Smooth muscle cell (in vitro differentiated cells): ENCODE measurements around the gene GPR37. TPM values are rescaled to one million over a fixed set of nuclear protein-coding genes. Genes with fewer than 3 reads are reported as not detected.
A peak's percentile ranks its signal among the peaks of the same experiment; 100 is the strongest.

Experiments
- DNase-seq: peaks from one replicate; lab custom pipeline; 2025; ENCODE audit not compliant: unreplicated experiment; lab: John Stamatoyannopoulos, UW
- H2AFZ ChIP-seq: fragments of 200-600 bp; sonication (generic); 2 replicates; pipeline ENCODE4 v1.6.0; 2016; ENCODE audit warnings: antibody characterized with exemption, low read depth, mild to moderate bottlenecking
- H3F3A ChIP-seq: fragments of 200-600 bp; sonication (generic); 2 replicates; pipeline ENCODE4 v1.6.0; 2017; ENCODE audit warnings: antibody characterized with exemption, low read depth
- H3K27ac ChIP-seq: fragments of 200-600 bp; sonication (generic); 2 replicates; pipeline ENCODE4 v1.5.1; 2016; ENCODE audit warnings: low read depth, mild to moderate bottlenecking
- H3K27me3 ChIP-seq: fragments of 200-600 bp; sonication (generic); 2 replicates; pipeline ENCODE4 v1.6.1; 2016; ENCODE audit warnings: low read depth, mild to moderate bottlenecking
- H3K36me3 ChIP-seq: fragments of 200-600 bp; sonication (generic); 2 replicates; pipeline ENCODE4 v1.5.1; 2016; ENCODE audit warnings: low read depth
- H3K4me1 ChIP-seq: fragments of 200-600 bp; sonication (generic); 2 replicates; pipeline ENCODE4 v1.5.1; 2016; ENCODE audit warnings: low read depth
- H3K4me2 ChIP-seq: fragments of 200-600 bp; sonication (generic); 2 replicates; pipeline ENCODE4 v1.6.0; 2016; ENCODE audit warnings: mild to moderate bottlenecking
- H3K4me3 ChIP-seq: fragments of 200-600 bp; sonication (generic); 2 replicates; pipeline ENCODE4 v1.5.1; 2016; ENCODE audit warnings: mild to moderate bottlenecking
- H3K79me2 ChIP-seq: fragments of 200-600 bp; sonication (generic); 2 replicates; pipeline ENCODE4 v1.6.0; 2016; ENCODE audit warnings: low read depth, mild to moderate bottlenecking
- H3K9ac ChIP-seq: fragments of 200-600 bp; sonication (generic); 2 replicates; pipeline ENCODE4 v1.6.0; 2016; ENCODE audit warnings: low read depth
- H3K9me3 ChIP-seq: fragments of 200-600 bp; sonication (generic); replicated peaks from 2 replicates; pipeline ENCODE4 v1.5.1; 2016; ENCODE audit warnings: low read depth
- H4K20me1 ChIP-seq: fragments of 200-600 bp; sonication (generic); 2 replicates; pipeline ENCODE4 v1.6.0; 2016; ENCODE audit warnings: low read depth
- WGBS: methylation state at CpG from one replicate; pipeline ENCODE4 v1.1.7; 2016; ENCODE audit warnings: low lambda C conversion rate; 5-methylcytosine and 5-hydroxymethylcytosine counted together
- polyA plus RNA-seq: library from polyadenylated mRNA; unstranded; fragments of >200 nt; fragmentation: Nextera tagmentation; extraction: Ambion mirVana; gene quantifications from 2 replicates; pipeline ENCODE4 v1.2.1, GENCODE V29; 2016
- total RNA-seq: library from RNA; depleted of rRNA; stranded (reverse); fragments of >200 nt; gene quantifications from 2 replicates; pipeline ENCODE4 v1.2.3, GENCODE V29; 2014
- TF ChIP-seq, protein P1 (sequence below): fragments of 200-600 bp; sonication (generic); IDR thresholded peaks from 2 replicates; pipeline ENCODE4 v1.5.1; 2017; ENCODE audit warnings: borderline replicate concordance, mild to moderate bottlenecking, antibody characterized with exemption; ENCODE audit not compliant: insufficient read depth, poor library complexity, severe bottlenecking

GPR37 gene
- total and polyA plus RNA-seq, 2 experiments from 2014 or later = 0.38 to 1.3 TPM

DNA sequence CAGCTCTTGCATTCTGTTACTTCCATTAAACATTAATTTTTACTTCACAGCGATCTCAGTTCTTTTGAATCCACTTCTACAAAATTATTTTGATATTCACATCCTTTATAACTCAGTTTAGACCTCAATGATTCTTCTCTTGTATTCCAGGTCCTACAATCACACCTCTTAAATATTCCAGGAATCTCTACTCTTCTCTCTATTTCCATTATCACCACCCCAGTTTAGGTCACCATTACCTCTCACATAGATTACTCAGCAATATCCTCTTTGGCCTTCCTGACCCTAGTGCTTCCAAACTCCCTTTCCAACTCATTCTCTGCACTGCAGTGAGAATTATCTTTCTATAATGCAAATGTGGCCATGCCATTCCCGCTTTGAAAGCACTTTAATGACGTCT is 27.1 kb upstream of the GPR37 start:
- Histone ChIP-seq H3F3A (no peaks in the 10 kb centered on the region), H3K4me1 (no peaks in the 10 kb centered on the region), H3K4me3 (no peak overlapping the region), H3K9ac (no peak overlapping the region), H3K4me2 (no peak overlapping the region), H3K79me2 (no peaks in the 10 kb centered on the region), H3K9me3 (no peaks in the 10 kb centered on the region), H3K27me3 (no peaks in the 10 kb centered on the region), H4K20me1 (no peaks in the 10 kb centered on the region), H3K27ac (peak overlapping the region; percentile 50), H3K36me3 (no peaks in the 10 kb centered on the region), H2AFZ (no peak overlapping the region)
- DNase-seq = no peak
- TF ChIP-seq, protein P1, sequence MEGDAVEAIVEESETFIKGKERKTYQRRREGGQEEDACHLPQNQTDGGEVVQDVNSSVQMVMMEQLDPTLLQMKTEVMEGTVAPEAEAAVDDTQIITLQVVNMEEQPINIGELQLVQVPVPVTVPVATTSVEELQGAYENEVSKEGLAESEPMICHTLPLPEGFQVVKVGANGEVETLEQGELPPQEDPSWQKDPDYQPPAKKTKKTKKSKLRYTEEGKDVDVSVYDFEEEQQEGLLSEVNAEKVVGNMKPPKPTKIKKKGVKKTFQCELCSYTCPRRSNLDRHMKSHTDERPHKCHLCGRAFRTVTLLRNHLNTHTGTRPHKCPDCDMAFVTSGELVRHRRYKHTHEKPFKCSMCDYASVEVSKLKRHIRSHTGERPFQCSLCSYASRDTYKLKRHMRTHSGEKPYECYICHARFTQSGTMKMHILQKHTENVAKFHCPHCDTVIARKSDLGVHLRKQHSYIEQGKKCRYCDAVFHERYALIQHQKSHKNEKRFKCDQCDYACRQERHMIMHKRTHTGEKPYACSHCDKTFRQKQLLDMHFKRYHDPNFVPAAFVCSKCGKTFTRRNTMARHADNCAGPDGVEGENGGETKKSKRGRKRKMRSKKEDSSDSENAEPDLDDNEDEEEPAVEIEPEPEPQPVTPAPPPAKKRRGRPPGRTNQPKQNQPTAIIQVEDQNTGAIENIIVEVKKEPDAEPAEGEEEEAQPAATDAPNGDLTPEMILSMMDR = no peak
- 89% methylated on average over 3 of the region's 3 CpGs for WGBS

DNA sequence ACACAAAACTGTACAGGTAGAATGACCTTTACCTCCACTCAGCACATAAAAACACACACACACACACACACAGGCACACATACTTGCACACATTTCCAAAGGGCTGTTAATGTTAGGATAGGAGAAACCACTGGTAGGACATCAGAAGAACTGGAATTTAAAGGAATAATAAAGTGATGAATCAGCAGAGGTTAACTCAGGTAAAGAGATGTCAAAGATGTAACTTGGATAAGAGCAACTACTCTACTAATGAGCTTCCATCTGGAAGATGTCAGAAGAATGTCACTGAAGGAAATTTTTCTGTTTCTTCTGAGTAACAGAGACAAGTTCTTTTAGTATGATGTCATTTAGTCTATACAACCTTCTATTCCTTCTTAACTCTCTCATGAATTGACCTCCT is 26.4 kb upstream of the GPR37 start:
- Histone ChIP-seq H3K27me3 (no peaks in the 10 kb centered on the region), H3K9ac (peak overlapping the region; percentile 26), H2AFZ (no peak overlapping the region), H4K20me1 (no peaks in the 10 kb centered on the region), H3K36me3 (no peaks in the 10 kb centered on the region), H3K9me3 (no peaks in the 10 kb centered on the region), H3K27ac (peak overlapping the region; percentile 84), H3K4me3 (no peak overlapping the region), H3K4me1 (no peaks in the 10 kb centered on the region), H3F3A (no peaks in the 10 kb centered on the region), H3K79me2 (no peaks in the 10 kb centered on the region), H3K4me2 (peak overlapping the region; percentile 19)
- TF ChIP-seq, protein P1 = no peak
- no peak for DNase-seq

DNA sequence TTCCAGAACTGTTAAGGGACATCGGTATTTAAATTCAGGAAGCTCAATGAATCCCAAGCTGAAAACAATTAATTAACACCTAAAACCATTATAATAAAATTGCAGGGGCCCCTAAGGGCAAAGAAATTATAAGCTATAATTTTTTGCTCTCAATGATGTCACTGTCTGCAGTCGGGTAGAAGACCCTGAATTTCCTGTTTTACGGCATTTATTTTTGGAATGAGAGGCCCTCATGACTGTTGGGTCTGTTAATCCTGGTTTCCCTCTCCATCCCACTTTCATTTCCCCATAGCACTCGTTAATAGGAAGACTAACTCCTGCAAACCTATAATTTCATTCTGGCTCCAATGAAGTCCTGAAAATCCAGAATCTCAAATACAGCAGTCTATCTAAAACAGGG is 25.8 kb upstream of the GPR37 start:
- Histone ChIP-seq H4K20me1 (no peaks in the 10 kb centered on the region), H3K4me2 (peak overlapping the region; percentile 19), H3K9me3 (no peaks in the 10 kb centered on the region), H3K27me3 (no peaks in the 10 kb centered on the region), H3K79me2 (no peaks in the 10 kb centered on the region), H3K36me3 (no peaks in the 10 kb centered on the region), H3F3A (no peaks in the 10 kb centered on the region), H3K4me3 (no peak overlapping the region), H3K27ac (peak overlapping the region; percentile 84), H2AFZ (no peak overlapping the region), H3K9ac (peak overlapping the region; percentile 26), H3K4me1 (no peaks in the 10 kb centered on the region)
- DNase-seq = no peak
- 55% methylated on average over 4 of the region's 4 CpGs for WGBS
- TF ChIP-seq, protein P1 = no peak

DNA sequence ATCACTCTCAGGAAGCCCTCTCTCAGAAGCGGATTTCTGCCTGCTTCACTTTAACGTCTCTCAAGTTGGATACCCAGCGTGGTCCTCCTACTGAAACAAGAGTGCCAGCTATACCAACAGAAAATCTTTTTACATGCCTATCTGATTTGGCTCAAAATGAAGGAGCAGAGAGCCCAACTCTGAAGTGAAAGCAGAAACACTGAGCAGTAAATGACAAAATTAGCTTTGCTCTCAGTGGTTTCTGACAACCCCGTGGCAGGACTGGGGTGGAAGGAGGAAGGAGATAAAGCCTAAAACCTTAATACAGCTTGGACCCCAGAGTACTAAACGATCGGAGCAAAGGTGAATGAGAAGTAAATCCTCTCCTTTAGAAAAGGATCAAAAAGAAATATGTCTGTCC is 25.1 kb upstream of the GPR37 start:
- Histone ChIP-seq H3K4me2 (peak overlapping the region; percentile 19), H3K27me3 (no peaks in the 10 kb centered on the region), H3K27ac (peak overlapping the region; percentile 84), H2AFZ (peak overlapping the region; percentile 9), H3K9ac (no peak overlapping the region), H3K9me3 (no peaks in the 10 kb centered on the region), H3K4me3 (no peak overlapping the region), H3F3A (no peaks in the 10 kb centered on the region), H3K36me3 (no peaks in the 10 kb centered on the region), H3K4me1 (no peaks in the 10 kb centered on the region), H3K79me2 (no peaks in the 10 kb centered on the region), H4K20me1 (no peaks in the 10 kb centered on the region)
- WGBS = 75% methylated on average over 6 of the region's 6 CpGs
- TF ChIP-seq, protein P1 = no peak
- no peak for DNase-seq
